Measurements from ENCODE around the gene SLC35F2.
A peak's percentile ranks its signal among the peaks of the same experiment; 100 is the strongest.

The SLC35F2 gene

GRCh38 chr11:107792049-107792443, 66.5 kb downstream of the SLC35F2 start:
- Histone ChIP-seq H3K27me3 (ENCODE audit: insufficient read depth, low read length) (no peaks in the 10 kb centered on the region), H3K4me3 (ENCODE audit: low read length) (no peak overlapping the region), H2AFZ (ENCODE audit: low read depth, low read length) (no peak overlapping the region), H3K4me1 (ENCODE audit: insufficient read depth, low read length) (no peaks in the 10 kb centered on the region), H3K9me3 (ENCODE audit: low read length) (no peaks in the 10 kb centered on the region), H3K36me3 (ENCODE audit: insufficient read depth, low read length) (no peaks in the 10 kb centered on the region)

- H2AFZ ChIP-seq (ENCODE audit: low read depth, low read length): no peak overlapping the region
- H3K36me3 ChIP-seq (ENCODE audit: insufficient read depth, low read length): no peaks in the 10 kb centered on the region
- H3K9me3 ChIP-seq (ENCODE audit: low read length): no peaks in the 10 kb centered on the region
- H3K4me1 ChIP-seq (ENCODE audit: insufficient read depth, low read length): no peaks in the 10 kb centered on the region
- H3K27me3 ChIP-seq (ENCODE audit: insufficient read depth, low read length): no peaks in the 10 kb centered on the region
- no peak overlapping the region for H3K4me3 ChIP-seq (ENCODE audit: low read length)
These were observed 67.1 kb downstream of the SLC35F2 start for GRCh38 chr11:107791343-107792048.

- Histone ChIP-seq H3K27me3 (ENCODE audit: insufficient read depth, low read length) (no peaks in the 10 kb centered on the region), H3K4me3 (ENCODE audit: low read length) (no peak overlapping the region), H2AFZ (ENCODE audit: low read depth, low read length) (no peak overlapping the region), H3K4me1 (ENCODE audit: insufficient read depth, low read length) (no peaks in the 10 kb centered on the region), H3K36me3 (ENCODE audit: insufficient read depth, low read length) (no peaks in the 10 kb centered on the region), H3K9me3 (ENCODE audit: low read length) (no peaks in the 10 kb centered on the region)
These were observed 68.8 kb downstream of the SLC35F2 start for GRCh38 chr11:107789767-107790166.

- no peak overlapping the region for H3K4me3 ChIP-seq (ENCODE audit: low read length)
- no peak overlapping the region for H2AFZ ChIP-seq (ENCODE audit: low read depth, low read length)
- H3K4me1 ChIP-seq (ENCODE audit: insufficient read depth, low read length): no peaks in the 10 kb centered on the region
- no peaks in the 10 kb centered on the region for H3K36me3 ChIP-seq (ENCODE audit: insufficient read depth, low read length)
- no peaks in the 10 kb centered on the region for H3K27me3 ChIP-seq (ENCODE audit: insufficient read depth, low read length)
- no peaks in the 10 kb centered on the region for H3K9me3 ChIP-seq (ENCODE audit: low read length)
These were observed 70.9 kb downstream of the SLC35F2 start for GRCh38 chr11:107787733-107788132.

- H3K9me3 ChIP-seq (ENCODE audit: low read length): no peaks in the 10 kb centered on the region
- H3K27me3 ChIP-seq (ENCODE audit: insufficient read depth, low read length): no peaks in the 10 kb centered on the region
- H3K36me3 ChIP-seq (ENCODE audit: insufficient read depth, low read length): no peaks in the 10 kb centered on the region
- no peaks in the 10 kb centered on the region for H3K4me1 ChIP-seq (ENCODE audit: insufficient read depth, low read length)
- H3K4me3 ChIP-seq (ENCODE audit: low read length): no peak overlapping the region
- no peak overlapping the region for H2AFZ ChIP-seq (ENCODE audit: low read depth, low read length)
These were observed 73.2 kb downstream of the SLC35F2 start for GRCh38 chr11:107785401-107785800.

GRCh38 chr11:107783121-107783520, 75.5 kb downstream of the SLC35F2 start:
- H3K27me3 ChIP-seq (ENCODE audit: insufficient read depth, low read length): no peaks in the 10 kb centered on the region
- no peaks in the 10 kb centered on the region for H3K36me3 ChIP-seq (ENCODE audit: insufficient read depth, low read length)
- H3K4me1 ChIP-seq (ENCODE audit: insufficient read depth, low read length): peaks cover 5% of the 10 kb centered on the region
- no peaks in the 10 kb centered on the region for H3K9me3 ChIP-seq (ENCODE audit: low read length)
- no peak overlapping the region for H2AFZ ChIP-seq (ENCODE audit: low read depth, low read length)
- no peak overlapping the region for H3K4me3 ChIP-seq (ENCODE audit: low read length)

GRCh38 chr11:107780775-107781174, 77.8 kb downstream of the SLC35F2 start:
- H2AFZ ChIP-seq (ENCODE audit: low read depth, low read length): no peak overlapping the region
- H3K4me1 ChIP-seq (ENCODE audit: insufficient read depth, low read length): peaks cover 5% of the 10 kb centered on the region
- no peaks in the 10 kb centered on the region for H3K27me3 ChIP-seq (ENCODE audit: insufficient read depth, low read length)
- no peaks in the 10 kb centered on the region for H3K36me3 ChIP-seq (ENCODE audit: insufficient read depth, low read length)
- no peak overlapping the region for H3K4me3 ChIP-seq (ENCODE audit: low read length)
- no peaks in the 10 kb centered on the region for H3K9me3 ChIP-seq (ENCODE audit: low read length)

- H3K36me3 ChIP-seq (ENCODE audit: insufficient read depth, low read length): no peaks in the 10 kb centered on the region
- no peak overlapping the region for H3K4me3 ChIP-seq (ENCODE audit: low read length)
- no peaks in the 10 kb centered on the region for H3K9me3 ChIP-seq (ENCODE audit: low read length)
- H3K4me1 ChIP-seq (ENCODE audit: insufficient read depth, low read length): peaks cover 5% of the 10 kb centered on the region
- no peaks in the 10 kb centered on the region for H3K27me3 ChIP-seq (ENCODE audit: insufficient read depth, low read length)
- no peak overlapping the region for H2AFZ ChIP-seq (ENCODE audit: low read depth, low read length)
These were observed 78.5 kb downstream of the SLC35F2 start for GRCh38 chr11:107780136-107780535.

GRCh38 chr11:107778839-107779517, 79.6 kb downstream of the SLC35F2 start:
- Histone ChIP-seq H3K4me1 (ENCODE audit: insufficient read depth, low read length) (peaks cover 5% of the 10 kb centered on the region), H3K36me3 (ENCODE audit: insufficient read depth, low read length) (no peaks in the 10 kb centered on the region), H3K9me3 (ENCODE audit: low read length) (no peaks in the 10 kb centered on the region), H3K27me3 (ENCODE audit: insufficient read depth, low read length) (no peaks in the 10 kb centered on the region), H3K4me3 (ENCODE audit: low read length) (no peak overlapping the region), H2AFZ (ENCODE audit: low read depth, low read length) (no peak overlapping the region)

- no peak overlapping the region for H3K4me3 ChIP-seq (ENCODE audit: low read length)
- no peaks in the 10 kb centered on the region for H3K9me3 ChIP-seq (ENCODE audit: low read length)
- H3K27me3 ChIP-seq (ENCODE audit: insufficient read depth, low read length): no peaks in the 10 kb centered on the region
- H3K4me1 ChIP-seq (ENCODE audit: insufficient read depth, low read length): peaks cover 5% of the 10 kb centered on the region
- no peaks in the 10 kb centered on the region for H3K36me3 ChIP-seq (ENCODE audit: insufficient read depth, low read length)
- no peak overlapping the region for H2AFZ ChIP-seq (ENCODE audit: low read depth, low read length)
These were observed 81.5 kb downstream of the SLC35F2 start for GRCh38 chr11:107777110-107777509.

GRCh38 chr11:107776062-107776461, 82.5 kb downstream of the SLC35F2 start:
- Histone ChIP-seq H3K27me3 (ENCODE audit: insufficient read depth, low read length) (no peaks in the 10 kb centered on the region), H2AFZ (ENCODE audit: low read depth, low read length) (no peak overlapping the region), H3K36me3 (ENCODE audit: insufficient read depth, low read length) (no peaks in the 10 kb centered on the region), H3K9me3 (ENCODE audit: low read length) (no peaks in the 10 kb centered on the region), H3K4me1 (ENCODE audit: insufficient read depth, low read length) (peaks cover 5% of the 10 kb centered on the region), H3K4me3 (ENCODE audit: low read length) (no peak overlapping the region)

- H3K36me3 ChIP-seq (ENCODE audit: insufficient read depth, low read length): no peaks in the 10 kb centered on the region
- no peak overlapping the region for H3K4me3 ChIP-seq (ENCODE audit: low read length)
- H3K9me3 ChIP-seq (ENCODE audit: low read length): no peaks in the 10 kb centered on the region
- no peaks in the 10 kb centered on the region for H3K27me3 ChIP-seq (ENCODE audit: insufficient read depth, low read length)
- H2AFZ ChIP-seq (ENCODE audit: low read depth, low read length): peak overlapping the region; percentile 77
- peaks cover 27% of the 10 kb centered on the region for H3K4me1 ChIP-seq (ENCODE audit: insufficient read depth, low read length)
These were observed 88.0 kb downstream of the SLC35F2 start for GRCh38 chr11:107770551-107770951.

- no peaks in the 10 kb centered on the region for H3K9me3 ChIP-seq (ENCODE audit: low read length)
- no peaks in the 10 kb centered on the region for H3K27me3 ChIP-seq (ENCODE audit: insufficient read depth, low read length)
- no peak overlapping the region for H3K4me3 ChIP-seq (ENCODE audit: low read length)
- peaks cover 27% of the 10 kb centered on the region for H3K4me1 ChIP-seq (ENCODE audit: insufficient read depth, low read length)
- H2AFZ ChIP-seq (ENCODE audit: low read depth, low read length): no peak overlapping the region
- H3K36me3 ChIP-seq (ENCODE audit: insufficient read depth, low read length): no peaks in the 10 kb centered on the region
These were observed 89.4 kb downstream of the SLC35F2 start for GRCh38 chr11:107769189-107769588.
